ENCODE measurements around the gene TMEM223.

DNA sequence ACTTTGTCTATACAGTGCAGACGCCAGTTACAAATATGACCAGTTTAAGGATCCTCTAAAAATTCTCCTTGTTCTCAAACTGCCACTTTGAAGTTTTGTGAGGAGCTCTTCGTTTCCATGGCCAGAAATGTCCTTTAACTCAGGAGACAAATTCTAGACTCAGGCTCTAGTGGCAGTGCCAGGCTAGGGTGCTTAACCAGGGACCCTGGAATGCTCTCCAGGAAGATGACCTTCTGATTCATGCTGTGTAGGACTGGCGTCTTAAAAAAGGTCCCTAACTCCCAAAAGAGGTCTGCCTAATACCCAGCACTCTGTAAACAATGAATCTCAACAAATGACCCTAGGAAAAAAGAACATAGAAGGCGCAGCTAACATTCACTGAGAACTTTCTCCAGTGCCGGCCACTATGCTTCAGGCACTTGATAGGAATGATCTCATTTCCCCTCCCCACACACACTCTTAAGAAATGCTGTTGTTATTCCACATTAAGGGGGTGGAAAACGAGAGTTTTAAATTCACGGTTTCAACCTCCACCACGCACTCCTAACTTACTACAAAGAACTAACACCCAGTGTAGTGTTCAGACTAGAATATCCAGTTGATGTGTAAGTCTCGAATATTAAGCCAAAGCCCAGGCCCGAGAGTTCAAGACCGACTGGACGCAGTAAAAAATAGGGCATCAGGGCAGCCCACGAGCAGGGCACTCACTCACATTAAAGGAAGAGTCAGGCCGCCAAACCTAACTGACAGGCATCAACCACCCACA is 12.7 kb upstream of the TMEM223 start:
- TF ChIP-seq, protein P1, sequence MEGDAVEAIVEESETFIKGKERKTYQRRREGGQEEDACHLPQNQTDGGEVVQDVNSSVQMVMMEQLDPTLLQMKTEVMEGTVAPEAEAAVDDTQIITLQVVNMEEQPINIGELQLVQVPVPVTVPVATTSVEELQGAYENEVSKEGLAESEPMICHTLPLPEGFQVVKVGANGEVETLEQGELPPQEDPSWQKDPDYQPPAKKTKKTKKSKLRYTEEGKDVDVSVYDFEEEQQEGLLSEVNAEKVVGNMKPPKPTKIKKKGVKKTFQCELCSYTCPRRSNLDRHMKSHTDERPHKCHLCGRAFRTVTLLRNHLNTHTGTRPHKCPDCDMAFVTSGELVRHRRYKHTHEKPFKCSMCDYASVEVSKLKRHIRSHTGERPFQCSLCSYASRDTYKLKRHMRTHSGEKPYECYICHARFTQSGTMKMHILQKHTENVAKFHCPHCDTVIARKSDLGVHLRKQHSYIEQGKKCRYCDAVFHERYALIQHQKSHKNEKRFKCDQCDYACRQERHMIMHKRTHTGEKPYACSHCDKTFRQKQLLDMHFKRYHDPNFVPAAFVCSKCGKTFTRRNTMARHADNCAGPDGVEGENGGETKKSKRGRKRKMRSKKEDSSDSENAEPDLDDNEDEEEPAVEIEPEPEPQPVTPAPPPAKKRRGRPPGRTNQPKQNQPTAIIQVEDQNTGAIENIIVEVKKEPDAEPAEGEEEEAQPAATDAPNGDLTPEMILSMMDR (IDR thresholded peaks at IDR 0.05; ENCODE audit: low read length): no peak
- TF ChIP-seq EZH2 (optimal IDR thresholded peaks at IDR 0.05; ENCODE audit: low read depth, low read length): no peak
